ENCODE data around the gene PPFIA1. TPM values are rescaled to one million over a fixed set of nuclear protein-coding genes. Genes with fewer than 3 reads are reported as not detected.

PPFIA1 gene
- total RNA-seq, 1 experiment from 2014 or later = 75.1 TPM

GRCh38 chr11:70298243-70298915 is 27.9 kb downstream of the PPFIA1 start:
- CTCF ChIA-PET = no interaction called here
- POLR2A ChIA-PET = no interaction called here
- H3K4me1 Mint-ChIP-seq = peaks cover 23% of the 10 kb centered on the region
- peak overlapping the region; percentile 52 for H3K27ac Mint-ChIP-seq
- H3K27me3 Mint-ChIP-seq (ENCODE audit: low read depth) = no peaks in the 10 kb centered on the region
- H3K4me3 Mint-ChIP-seq = no peak overlapping the region
- TF ChIP-seq ATF2 (CRISPR knock-in tag; IDR thresholded peaks at IDR 0.05; ENCODE audit: borderline replicate concordance, low read depth) (no peak), TEAD1 (CRISPR knock-in tag; IDR thresholded peaks at IDR 0.05) (no peak)
- H3K36me3 Mint-ChIP-seq = peaks cover 58% of the 10 kb centered on the region
- DNase-seq (ENCODE audit: low spot score) = no peak
- ATAC-seq = no peak
- peaks cover 6% of the 10 kb centered on the region for H3K9me3 Mint-ChIP-seq

GRCh38 chr11:70299636-70300035 is 29.1 kb downstream of the PPFIA1 start:
- H3K27ac Mint-ChIP-seq = no peak overlapping the region; the same call in none of the 2 replicates
- peaks cover 24% of the 10 kb centered on the region for H3K4me1 Mint-ChIP-seq
- DNase-seq (ENCODE audit: low spot score) = no peak
- no peak for ATAC-seq
- H3K27me3 Mint-ChIP-seq (ENCODE audit: low read depth) = no peaks in the 10 kb centered on the region
- ChIA-PET POLR2A (no interaction called here), CTCF (no interaction called here)
- H3K9me3 Mint-ChIP-seq = no peaks in the 10 kb centered on the region
- peaks cover 49% of the 10 kb centered on the region for H3K36me3 Mint-ChIP-seq
- TF ChIP-seq ZNF219 (CRISPR knock-in tag; IDR thresholded peaks at IDR 0.05; ENCODE audit: borderline replicate concordance) (no peak), RELA (CRISPR knock-in tag; IDR thresholded peaks at IDR 0.05; ENCODE audit: borderline replicate concordance) (no peak), ZNF532 (CRISPR knock-in tag; IDR thresholded peaks at IDR 0.05; ENCODE audit: borderline replicate concordance) (no peak), NR1H2 (CRISPR knock-in tag; IDR thresholded peaks at IDR 0.05) (no peak), PRRX2 (CRISPR knock-in tag; IDR thresholded peaks at IDR 0.05) (no peak), ZNF396 (CRISPR knock-in tag; IDR thresholded peaks at IDR 0.05; ENCODE audit: borderline replicate concordance) (no peak), ZNF512 (CRISPR knock-in tag; IDR thresholded peaks at IDR 0.05; ENCODE audit: borderline replicate concordance) (no peak)
- no peak overlapping the region for H3K4me3 Mint-ChIP-seq

GRCh38 chr11:70301191-70301590 is 30.7 kb downstream of the PPFIA1 start:
- no peak overlapping the region for H3K4me3 Mint-ChIP-seq
- no peaks in the 10 kb centered on the region for H3K9me3 Mint-ChIP-seq
- H3K27ac Mint-ChIP-seq = peak overlapping the region; percentile 50; the same call in 1 of the 2 replicates
- ChIA-PET POLR2A (no interaction called here), CTCF (no interaction called here)
- H3K36me3 Mint-ChIP-seq = peaks cover 44% of the 10 kb centered on the region
- H3K27me3 Mint-ChIP-seq (ENCODE audit: low read depth) = no peaks in the 10 kb centered on the region
- DNase-seq (ENCODE audit: low spot score) (no peak), ATAC-seq (no peak)
- peaks cover 33% of the 10 kb centered on the region for H3K4me1 Mint-ChIP-seq
- TF ChIP-seq ZBTB21 (CRISPR knock-in tag; IDR thresholded peaks at IDR 0.05; ENCODE audit: borderline replicate concordance) (no peak), FOXJ3 (CRISPR knock-in tag; IDR thresholded peaks at IDR 0.05; ENCODE audit: borderline replicate concordance) (no peak), IRF1 (CRISPR knock-in tag; IDR thresholded peaks at IDR 0.05) (no peak), NFE2L1 (CRISPR knock-in tag; IDR thresholded peaks at IDR 0.05) (no peak), FOXK1 (CRISPR knock-in tag; IDR thresholded peaks at IDR 0.05) (no peak), ZNF219 (CRISPR knock-in tag; IDR thresholded peaks at IDR 0.05; ENCODE audit: borderline replicate concordance) (no peak), ZNF317 (CRISPR knock-in tag; IDR thresholded peaks at IDR 0.05; ENCODE audit: borderline replicate concordance, low read depth) (no peak), E2F5 (CRISPR knock-in tag; IDR thresholded peaks at IDR 0.05) (no peak), ELF4 (CRISPR knock-in tag; IDR thresholded peaks at IDR 0.05; ENCODE audit: low read depth) (no peak), CDX4 (CRISPR knock-in tag; IDR thresholded peaks at IDR 0.05; ENCODE audit: borderline replicate concordance) (no peak), RORB (CRISPR knock-in tag; IDR thresholded peaks at IDR 0.05) (no peak), GTF2I (CRISPR knock-in tag; conservative IDR thresholded peaks at IDR 0.05) (no peak), KAT7 (CRISPR knock-in tag; IDR thresholded peaks at IDR 0.05; ENCODE audit: borderline replicate concordance) (no peak), ETV6 (CRISPR knock-in tag; IDR thresholded peaks at IDR 0.05) (no peak), SMAD3 (CRISPR knock-in tag; IDR thresholded peaks at IDR 0.05; ENCODE audit: borderline replicate concordance) (no peak)

All from WTC11 (cell line).